Type B pancreatic cell (in vitro differentiated cells): ENCODE measurements around the gene ASMT. TPM values are rescaled to one million over a fixed set of nuclear protein-coding genes. Genes with fewer than 3 reads are reported as not detected.
"Not testable (repeated sequence)": the region's sequence is repeated elsewhere in the genome, so short reads cannot be mapped to it uniquely, and the experiment has no call there.

ENCODE experiments used
- DNase-seq: peaks from one replicate; pipeline ENCODE4 v3.0.0; 2021; ENCODE audit warnings: mixed read lengths; ENCODE audit not compliant: unreplicated experiment; ENCODE audit errors: extremely low spot score
- H3K27ac Mint-ChIP-seq: 2 replicates; pipeline ENCODE4 v1.8.0; 2021; ENCODE audit warnings: mild to moderate bottlenecking, mixed read lengths
- H3K27me3 Mint-ChIP-seq: 2 replicates; pipeline ENCODE4 v1.8.0; 2021; ENCODE audit warnings: mixed read lengths
- H3K36me3 Mint-ChIP-seq: 2 replicates; pipeline ENCODE4 v1.8.0; 2021; ENCODE audit warnings: mixed read lengths
- H3K4me1 Mint-ChIP-seq: one replicate; pipeline ENCODE4 v1.8.0; 2021; ENCODE audit warnings: mixed read lengths; ENCODE audit not compliant: unreplicated experiment
- H3K4me3 Mint-ChIP-seq: 2 replicates; pipeline ENCODE4 v1.8.0; 2021; ENCODE audit warnings: mild to moderate bottlenecking, mixed read lengths
- H3K9me3 Mint-ChIP-seq: 2 replicates; pipeline ENCODE4 v1.8.0; 2021; ENCODE audit warnings: mixed read lengths
- long read RNA-seq: library from polyadenylated mRNA; unstranded; transcript quantifications from one replicate; pipeline ENCODE4 v2.0.0, GENCODE V29; 2020
- total RNA-seq: library from RNA; stranded (reverse); gene quantifications from 2 replicates; pipeline ENCODE4 v1.2.1, GENCODE V29; 2021; ENCODE audit warnings: low replicate concordance
- TF ChIP-seq, protein P1 (sequence below): fragments of 200-600 bp; sonication (generic); conservative IDR thresholded peaks from 2 replicates; pipeline ENCODE4 v1.5.0; 2021; ENCODE audit warnings: antibody characterized with exemption, mild to moderate bottlenecking

ASMT gene
- not detected in 2 replicates for total RNA-seq
- long read RNA-seq = 0 reads

DNA sequence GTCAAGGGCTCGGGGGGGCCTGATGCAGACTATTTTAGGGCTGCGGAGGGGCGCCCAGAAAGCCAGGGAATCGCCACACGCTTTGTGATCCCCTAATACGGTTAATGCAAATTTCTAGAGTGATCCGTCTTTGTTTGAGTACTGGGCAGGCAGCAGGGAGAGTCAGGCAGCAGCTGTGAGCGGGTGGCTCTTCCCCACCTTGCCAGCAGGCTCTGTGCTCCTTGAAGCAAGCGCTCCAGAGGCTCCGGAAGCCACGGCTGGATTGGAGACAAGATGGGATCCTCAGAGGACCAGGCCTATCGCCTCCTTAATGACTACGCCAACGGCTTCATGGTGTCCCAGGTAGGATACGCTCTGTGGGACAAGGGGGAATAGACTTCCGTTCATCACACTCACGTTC, at the start of gene ASMT:
Gene ASMT, plus strand, starts transcription at position 133 of the 400 bp plus-strand sequence. Its CDS starts 141 bp downstream, at position 274.
- Mint-ChIP-seq H3K36me3 (no peaks in the 10 kb centered on the region), H3K9me3 (no peaks in the 10 kb centered on the region), H3K4me3 (no peak within 1 kb of the TSS), H3K27me3 (no peaks in the 10 kb centered on the region), H3K4me1 (peaks cover 4% of the 10 kb centered on the region), H3K27ac (no peak within 1 kb of the TSS)
- TF ChIP-seq, protein P1, sequence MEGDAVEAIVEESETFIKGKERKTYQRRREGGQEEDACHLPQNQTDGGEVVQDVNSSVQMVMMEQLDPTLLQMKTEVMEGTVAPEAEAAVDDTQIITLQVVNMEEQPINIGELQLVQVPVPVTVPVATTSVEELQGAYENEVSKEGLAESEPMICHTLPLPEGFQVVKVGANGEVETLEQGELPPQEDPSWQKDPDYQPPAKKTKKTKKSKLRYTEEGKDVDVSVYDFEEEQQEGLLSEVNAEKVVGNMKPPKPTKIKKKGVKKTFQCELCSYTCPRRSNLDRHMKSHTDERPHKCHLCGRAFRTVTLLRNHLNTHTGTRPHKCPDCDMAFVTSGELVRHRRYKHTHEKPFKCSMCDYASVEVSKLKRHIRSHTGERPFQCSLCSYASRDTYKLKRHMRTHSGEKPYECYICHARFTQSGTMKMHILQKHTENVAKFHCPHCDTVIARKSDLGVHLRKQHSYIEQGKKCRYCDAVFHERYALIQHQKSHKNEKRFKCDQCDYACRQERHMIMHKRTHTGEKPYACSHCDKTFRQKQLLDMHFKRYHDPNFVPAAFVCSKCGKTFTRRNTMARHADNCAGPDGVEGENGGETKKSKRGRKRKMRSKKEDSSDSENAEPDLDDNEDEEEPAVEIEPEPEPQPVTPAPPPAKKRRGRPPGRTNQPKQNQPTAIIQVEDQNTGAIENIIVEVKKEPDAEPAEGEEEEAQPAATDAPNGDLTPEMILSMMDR = no peak
- no peak for DNase-seq

GRCh38 chrX:1574181-1574580, 40.7 kb upstream of the ASMT start:
- H3K9me3 Mint-ChIP-seq, DNase-seq, H3K4me3 Mint-ChIP-seq, H3K27ac Mint-ChIP-seq, H3K4me1 Mint-ChIP-seq, H3K36me3 Mint-ChIP-seq, H3K27me3 Mint-ChIP-seq: not testable (repeated sequence)

DNA sequence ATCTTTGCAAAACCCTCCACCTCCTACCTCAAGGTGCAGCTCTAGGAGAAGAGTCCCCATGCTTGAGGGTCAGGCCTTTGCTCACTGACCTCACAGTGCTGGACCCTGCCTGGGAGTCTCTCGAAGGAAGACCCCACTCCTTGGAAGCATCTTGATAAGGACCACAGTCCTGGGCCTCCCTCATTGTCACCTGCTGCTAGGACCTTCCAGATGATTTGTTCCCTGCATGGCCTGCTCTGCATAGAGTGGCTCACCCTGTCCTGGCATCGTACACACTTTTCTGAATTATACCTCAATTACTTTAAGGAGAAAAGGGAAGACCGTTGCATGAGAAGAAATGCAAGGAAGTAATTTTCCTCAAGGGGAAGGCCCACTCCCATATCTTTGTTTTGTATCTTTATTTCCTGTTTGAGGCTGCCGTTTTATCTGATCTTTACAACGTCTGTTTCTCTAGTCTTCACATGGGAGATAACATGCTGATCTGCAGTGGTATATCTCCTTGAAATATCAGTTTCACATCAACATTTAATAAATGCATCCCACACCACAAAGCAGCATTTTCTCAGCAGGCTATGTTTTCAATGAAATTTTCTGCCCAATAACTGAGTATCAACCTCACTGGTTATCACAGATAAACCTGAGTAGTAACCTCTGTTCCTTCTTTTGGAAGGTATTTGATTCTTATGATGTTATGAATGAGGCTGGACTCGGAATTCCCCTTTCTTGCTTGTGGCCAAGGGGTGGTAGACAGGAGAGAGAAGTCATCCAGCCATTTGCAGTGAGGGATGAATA, 38.5 kb upstream of the ASMT start:
- TF ChIP-seq, protein P1 = no peak
- DNase-seq = no peak
- Mint-ChIP-seq H3K27me3 (no peaks in the 10 kb centered on the region), H3K4me1 (no peaks in the 10 kb centered on the region), H3K9me3 (no peaks in the 10 kb centered on the region), H3K27ac (no peak overlapping the region), H3K36me3 (no peaks in the 10 kb centered on the region), H3K4me3 (no peak overlapping the region)

- no peak overlapping the region for H3K4me3 Mint-ChIP-seq
- DNase-seq = no peak
- no peaks in the 10 kb centered on the region for H3K27me3 Mint-ChIP-seq
- H3K9me3 Mint-ChIP-seq = no peaks in the 10 kb centered on the region
- TF ChIP-seq, protein P1 = no peak
- no peaks in the 10 kb centered on the region for H3K4me1 Mint-ChIP-seq
- no peaks in the 10 kb centered on the region for H3K36me3 Mint-ChIP-seq
- no peak overlapping the region for H3K27ac Mint-ChIP-seq
Measured at GRCh38 chrX:1577845-1578244, 37.0 kb upstream of the ASMT start.

DNA sequence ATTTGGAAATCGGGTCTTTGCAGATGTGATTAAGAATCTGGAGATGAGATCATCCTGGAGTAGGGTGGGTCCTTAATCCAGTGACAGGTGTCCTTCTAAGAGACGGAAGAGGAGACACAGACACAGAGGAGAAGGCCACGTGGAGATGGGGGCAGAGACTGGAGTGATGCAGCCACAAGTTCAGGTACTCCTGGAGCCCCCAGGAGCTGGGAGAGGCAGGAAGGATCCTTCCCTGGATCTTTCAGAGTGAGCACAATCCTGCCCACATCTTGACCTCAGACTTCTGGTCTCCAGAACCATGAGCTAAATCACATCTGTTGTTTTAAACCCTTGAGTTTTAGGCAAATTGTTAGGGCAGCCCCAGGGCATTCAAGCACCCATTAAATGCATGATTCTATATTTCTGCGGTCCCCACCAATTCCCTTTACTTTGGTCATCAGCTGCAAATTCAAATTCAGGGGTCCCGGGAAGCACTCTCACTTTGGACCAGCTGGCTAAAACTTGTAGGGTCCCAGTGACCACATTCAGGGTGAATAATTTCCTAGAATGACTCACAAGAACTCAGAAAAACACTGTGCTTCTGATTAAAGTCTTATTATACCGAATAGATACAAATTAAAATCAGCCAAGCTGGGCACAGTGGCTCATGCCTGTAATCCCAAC, 36.2 kb upstream of the ASMT start:
- no peaks in the 10 kb centered on the region for H3K9me3 Mint-ChIP-seq
- H3K27me3 Mint-ChIP-seq = no peaks in the 10 kb centered on the region
- TF ChIP-seq, protein P1 = no peak
- no peak overlapping the region for H3K27ac Mint-ChIP-seq
- H3K4me3 Mint-ChIP-seq = no peak overlapping the region
- H3K36me3 Mint-ChIP-seq = no peaks in the 10 kb centered on the region
- DNase-seq = no peak
- no peaks in the 10 kb centered on the region for H3K4me1 Mint-ChIP-seq

- Mint-ChIP-seq H3K9me3 (no peaks in the 10 kb centered on the region), H3K36me3 (no peaks in the 10 kb centered on the region), H3K4me3 (no peak overlapping the region), H3K4me1 (no peaks in the 10 kb centered on the region), H3K27ac (no peak overlapping the region), H3K27me3 (no peaks in the 10 kb centered on the region)
- no peak for DNase-seq
- TF ChIP-seq, protein P1 = peak; percentile 79
Measured at GRCh38 chrX:1581132-1581531, 33.7 kb upstream of the ASMT start.
